Measurements from ENCODE around the gene P2RY14.

P2RY14 gene

DNA sequence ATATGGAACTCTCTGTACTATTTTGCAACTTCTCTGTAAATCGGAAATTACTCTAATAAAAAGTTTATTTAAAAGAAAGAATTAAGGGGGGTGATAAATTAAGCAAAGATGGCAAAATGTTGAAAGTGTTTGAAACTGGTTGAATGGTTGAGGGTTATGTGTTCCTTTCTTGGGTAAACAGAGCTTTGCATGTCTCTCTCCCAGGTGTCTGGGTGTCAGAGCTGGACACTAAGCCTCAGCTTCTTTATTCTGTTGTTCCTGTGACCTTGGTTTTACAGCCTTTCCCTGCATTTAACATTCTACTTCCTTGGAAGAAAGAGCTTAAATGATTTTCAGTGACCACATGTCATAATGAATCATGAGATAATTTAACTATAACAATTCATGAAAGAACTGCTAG lies 82.5 kb downstream of the P2RY14 start:
- Histone ChIP-seq H3K9me3 (replicated peaks in 1 of 2; ENCODE audit: control insufficient read depth in 2 of 2, insufficient read depth in 1 of 2, low read depth in 1 of 2, low read length in 2 of 2) (no peaks in the 10 kb centered on the region), H3K79me1 (ENCODE audit: low read depth, low read length) (no peaks in the 10 kb centered on the region), H2AFZ (ENCODE audit: low read length) (no peak overlapping the region), H3K23ac (ENCODE audit: low read depth, low read length, poor library complexity) (no peak overlapping the region), H2BK12ac (ENCODE audit: low read length) (no peak overlapping the region), H2BK15ac (ENCODE audit: low read length) (no peak overlapping the region), H3K4me3 (ENCODE audit: low read length in 2 of 2) (no peak overlapping the region), H3K18ac (ENCODE audit: low read length) (no peak overlapping the region), H4K8ac (ENCODE audit: low read depth, low read length) (no peak overlapping the region), H3K27me3 (ENCODE audit: control insufficient read depth in 3 of 3, insufficient read depth in 3 of 3, low read depth in 1 of 3, low read length in 3 of 3) (no peaks in the 10 kb centered on the region), H3K27ac (replicated peaks; ENCODE audit: low read length) (no peak overlapping the region), H4K91ac (ENCODE audit: low read depth, low read length, poor library complexity) (no peak overlapping the region), H3K36me3 (replicated peaks in 1 of 2; ENCODE audit: control insufficient read depth in 2 of 2, insufficient read depth in 2 of 2, low read length in 2 of 2) (peaks cover 10 to 11% of the 10 kb centered on the region in 2 donors), H3K4me1 (ENCODE audit: control insufficient read depth in 2 of 2, insufficient read depth in 1 of 2, low read depth in 1 of 2, low read length in 2 of 2) (peaks cover 0 to 8% of the 10 kb centered on the region in 2 donors), H3K4ac (ENCODE audit: low read length) (no peak overlapping the region), H2AK5ac (ENCODE audit: low read depth, low read length) (no peak overlapping the region), H3K9ac (ENCODE audit: low read depth, low read length, poor library complexity) (no peak overlapping the region), H3K4me2 (ENCODE audit: insufficient read depth, low read length, poor library complexity, severe bottlenecking) (no peak overlapping the region), H2BK5ac (ENCODE audit: low read length) (no peak overlapping the region), H3K14ac (ENCODE audit: low read length) (no peak overlapping the region), H2BK120ac (ENCODE audit: low read depth, low read length) (no peak overlapping the region)
- no CpG with 5 or more reads among the region's 1 CpG for WGBS, 2 donors (ENCODE audit: extremely low coverage in 2 of 2, insufficient read length in 2 of 2, insufficient replicate concordance in 1 of 2)
- no peak for DNase-seq (ENCODE audit: low spot score)

DNA sequence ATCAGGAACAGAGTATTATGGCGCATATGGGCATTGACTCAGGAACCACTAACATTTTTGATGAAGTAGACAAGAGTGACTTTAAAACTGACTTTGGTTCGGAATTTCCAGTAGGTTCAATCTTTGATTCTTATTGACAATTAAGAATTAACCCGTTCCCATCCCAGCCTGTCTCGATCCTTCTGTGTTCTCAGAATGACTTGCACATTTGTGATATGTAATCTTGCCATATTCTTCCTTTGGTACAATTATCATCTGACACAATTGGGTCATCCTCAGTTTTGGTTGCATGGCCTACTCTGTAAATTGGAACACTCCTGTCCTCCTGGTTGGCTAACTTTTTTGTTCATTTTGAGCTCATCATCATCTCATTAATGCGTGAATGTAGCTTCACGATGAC lies 85.8 kb downstream of the P2RY14 start:
- Histone ChIP-seq H2AFZ (ENCODE audit: low read length) (no peak overlapping the region), H2BK12ac (ENCODE audit: low read length) (no peak overlapping the region), H3K4me3 (ENCODE audit: low read length in 2 of 2) (no peak overlapping the region), H2BK15ac (ENCODE audit: low read length) (no peak overlapping the region), H4K8ac (ENCODE audit: low read depth, low read length) (no peak overlapping the region), H3K27me3 (ENCODE audit: control insufficient read depth in 3 of 3, insufficient read depth in 3 of 3, low read depth in 1 of 3, low read length in 3 of 3) (no peaks in the 10 kb centered on the region), H3K4me1 (ENCODE audit: control insufficient read depth in 2 of 2, insufficient read depth in 1 of 2, low read depth in 1 of 2, low read length in 2 of 2) (peaks cover 0 to 8% of the 10 kb centered on the region in 2 donors), H3K14ac (ENCODE audit: low read length) (no peak overlapping the region), H2AK5ac (ENCODE audit: low read depth, low read length) (no peak overlapping the region), H2BK120ac (ENCODE audit: low read depth, low read length) (no peak overlapping the region), H3K9me3 (replicated peaks in 1 of 2; ENCODE audit: control insufficient read depth in 2 of 2, insufficient read depth in 1 of 2, low read depth in 1 of 2, low read length in 2 of 2) (no peaks in the 10 kb centered on the region), H3K36me3 (replicated peaks in 1 of 2; ENCODE audit: control insufficient read depth in 2 of 2, insufficient read depth in 2 of 2, low read length in 2 of 2) (peaks cover 9 to 10% of the 10 kb centered on the region in 2 donors), H3K23ac (ENCODE audit: low read depth, low read length, poor library complexity) (no peak overlapping the region), H3K4me2 (ENCODE audit: insufficient read depth, low read length, poor library complexity, severe bottlenecking) (no peak overlapping the region), H4K91ac (ENCODE audit: low read depth, low read length, poor library complexity) (no peak overlapping the region), H3K4ac (ENCODE audit: low read length) (no peak overlapping the region), H3K18ac (ENCODE audit: low read length) (no peak overlapping the region), H3K27ac (replicated peaks; ENCODE audit: low read length) (no peak overlapping the region), H2BK5ac (ENCODE audit: low read length) (no peak overlapping the region), H3K79me1 (ENCODE audit: low read depth, low read length) (no peaks in the 10 kb centered on the region), H3K9ac (ENCODE audit: low read depth, low read length, poor library complexity) (no peak overlapping the region)
- WGBS, 2 donors (ENCODE audit: extremely low coverage in 2 of 2, insufficient read length in 2 of 2, insufficient replicate concordance in 1 of 2): no CpG with 5 or more reads among the region's 6 CpGs
- DNase-seq (ENCODE audit: low spot score): no peak

DNA sequence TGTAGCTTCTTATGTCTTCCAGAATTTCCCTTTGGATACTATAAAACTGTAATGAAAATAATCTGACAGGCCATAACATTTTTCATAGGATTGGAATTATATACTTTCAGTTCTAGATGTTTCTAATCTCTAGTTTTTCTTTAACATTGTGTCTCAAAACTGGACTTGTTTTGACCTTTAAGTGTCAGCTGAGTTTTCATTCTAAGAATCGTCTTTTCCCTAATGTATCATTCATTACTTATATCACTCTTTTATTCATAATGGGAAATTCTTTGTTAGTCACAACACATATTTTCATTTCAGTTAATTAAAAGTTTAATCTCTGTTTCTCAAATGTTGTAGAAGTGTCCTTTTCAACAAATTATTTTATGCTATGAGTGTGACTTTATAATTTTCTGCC lies 87.2 kb downstream of the P2RY14 start:
- H3K4ac ChIP-seq (ENCODE audit: low read length): no peak overlapping the region
- H3K18ac ChIP-seq (ENCODE audit: low read length): no peak overlapping the region
- DNase-seq (ENCODE audit: low spot score): no peak
- no peak overlapping the region for H2BK15ac ChIP-seq (ENCODE audit: low read length)
- no peak overlapping the region for H2AK5ac ChIP-seq (ENCODE audit: low read depth, low read length)
- H3K27ac ChIP-seq (replicated peaks; ENCODE audit: low read length): no peak overlapping the region
- no peak overlapping the region for H2BK5ac ChIP-seq (ENCODE audit: low read length)
- H3K4me3 ChIP-seq (ENCODE audit: low read length in 2 of 2): no peak overlapping the region
- no peak overlapping the region for H2AFZ ChIP-seq (ENCODE audit: low read length)
- no CpG with 5 or more reads among the region's 1 CpG for WGBS, 2 donors (ENCODE audit: extremely low coverage in 2 of 2, insufficient read length in 2 of 2, insufficient replicate concordance in 1 of 2)
- H3K4me2 ChIP-seq (ENCODE audit: insufficient read depth, low read length, poor library complexity, severe bottlenecking): no peak overlapping the region
- H3K4me1 ChIP-seq (ENCODE audit: control insufficient read depth in 2 of 2, insufficient read depth in 1 of 2, low read depth in 1 of 2, low read length in 2 of 2): peaks cover 0 to 4% of the 10 kb centered on the region in 2 donors
- H4K91ac ChIP-seq (ENCODE audit: low read depth, low read length, poor library complexity): no peak overlapping the region
- H3K9ac ChIP-seq (ENCODE audit: low read depth, low read length, poor library complexity): no peak overlapping the region
- no peak overlapping the region for H3K23ac ChIP-seq (ENCODE audit: low read depth, low read length, poor library complexity)
- H3K9me3 ChIP-seq (replicated peaks in 1 of 2; ENCODE audit: control insufficient read depth in 2 of 2, insufficient read depth in 1 of 2, low read depth in 1 of 2, low read length in 2 of 2): no peaks in the 10 kb centered on the region
- no peak overlapping the region for H2BK120ac ChIP-seq (ENCODE audit: low read depth, low read length)
- no peak overlapping the region for H4K8ac ChIP-seq (ENCODE audit: low read depth, low read length)
- no peak overlapping the region for H2BK12ac ChIP-seq (ENCODE audit: low read length)
- no peaks in the 10 kb centered on the region for H3K79me1 ChIP-seq (ENCODE audit: low read depth, low read length)
- H3K36me3 ChIP-seq (replicated peaks in 1 of 2; ENCODE audit: control insufficient read depth in 2 of 2, insufficient read depth in 2 of 2, low read length in 2 of 2): peaks cover 10 to 13% of the 10 kb centered on the region in 2 donors
- H3K14ac ChIP-seq (ENCODE audit: low read length): no peak overlapping the region
- H3K27me3 ChIP-seq (ENCODE audit: control insufficient read depth in 3 of 3, insufficient read depth in 3 of 3, low read depth in 1 of 3, low read length in 3 of 3): no peaks in the 10 kb centered on the region

DNA sequence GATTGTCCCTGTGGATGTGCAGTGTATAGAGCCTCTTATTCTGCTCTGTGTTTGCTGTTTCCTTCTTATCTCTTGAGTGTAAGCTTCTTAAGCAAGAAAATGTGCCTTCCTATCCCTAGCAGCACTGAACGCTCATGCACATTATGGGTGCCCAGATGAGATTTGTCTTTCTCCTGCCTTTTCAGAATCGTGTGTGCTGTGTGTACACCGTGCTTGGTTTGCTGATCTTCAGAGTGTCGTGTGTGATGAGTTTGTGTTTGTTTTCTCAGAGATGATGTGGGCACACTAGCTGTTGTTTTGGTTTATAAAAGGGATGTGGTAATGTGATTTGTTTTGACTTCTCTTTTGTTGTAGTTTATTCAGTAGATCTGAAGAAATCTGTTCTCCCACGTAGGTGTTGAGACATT lies 95.1 kb downstream of the P2RY14 start:
- no peak overlapping the region for H3K4ac ChIP-seq (ENCODE audit: low read length)
- DNase-seq (ENCODE audit: low spot score): no peak
- H4K91ac ChIP-seq (ENCODE audit: low read depth, low read length, poor library complexity): no peak overlapping the region
- no peak overlapping the region for H3K23ac ChIP-seq (ENCODE audit: low read depth, low read length, poor library complexity)
- H2AK5ac ChIP-seq (ENCODE audit: low read depth, low read length): no peak overlapping the region
- H2BK15ac ChIP-seq (ENCODE audit: low read length): no peak overlapping the region
- H3K9ac ChIP-seq (ENCODE audit: low read depth, low read length, poor library complexity): no peak overlapping the region
- H3K14ac ChIP-seq (ENCODE audit: low read length): no peak overlapping the region
- no peaks in the 10 kb centered on the region for H3K79me1 ChIP-seq (ENCODE audit: low read depth, low read length)
- H2BK120ac ChIP-seq (ENCODE audit: low read depth, low read length): no peak overlapping the region
- no peak overlapping the region for H3K4me3 ChIP-seq (ENCODE audit: low read length in 2 of 2)
- H3K27me3 ChIP-seq (ENCODE audit: control insufficient read depth in 3 of 3, insufficient read depth in 3 of 3, low read depth in 1 of 3, low read length in 3 of 3): no peaks in the 10 kb centered on the region
- peaks cover 0 to 9% of the 10 kb centered on the region in 2 donors for H3K36me3 ChIP-seq (replicated peaks in 1 of 2; ENCODE audit: control insufficient read depth in 2 of 2, insufficient read depth in 2 of 2, low read length in 2 of 2)
- H3K27ac ChIP-seq (replicated peaks; ENCODE audit: low read length): no peak overlapping the region
- no peak overlapping the region for H2AFZ ChIP-seq (ENCODE audit: low read length)
- H3K18ac ChIP-seq (ENCODE audit: low read length): no peak overlapping the region
- no peak overlapping the region for H3K4me2 ChIP-seq (ENCODE audit: insufficient read depth, low read length, poor library complexity, severe bottlenecking)
- no peak overlapping the region for H2BK12ac ChIP-seq (ENCODE audit: low read length)
- H3K4me1 ChIP-seq (ENCODE audit: control insufficient read depth in 2 of 2, insufficient read depth in 1 of 2, low read depth in 1 of 2, low read length in 2 of 2): no peaks in the 10 kb centered on the region
- no CpG with 5 or more reads among the region's 5 CpGs for WGBS, 2 donors (ENCODE audit: extremely low coverage in 2 of 2, insufficient read length in 2 of 2, insufficient replicate concordance in 1 of 2)
- H2BK5ac ChIP-seq (ENCODE audit: low read length): no peak overlapping the region
- H3K9me3 ChIP-seq (replicated peaks in 1 of 2; ENCODE audit: control insufficient read depth in 2 of 2, insufficient read depth in 1 of 2, low read depth in 1 of 2, low read length in 2 of 2): no peaks in the 10 kb centered on the region
- H4K8ac ChIP-seq (ENCODE audit: low read depth, low read length): no peak overlapping the region

All from neuronal stem cell (in vitro differentiated cells).